ENCODE data around the gene ANKLE1.

Gene ANKLE1

DNA sequence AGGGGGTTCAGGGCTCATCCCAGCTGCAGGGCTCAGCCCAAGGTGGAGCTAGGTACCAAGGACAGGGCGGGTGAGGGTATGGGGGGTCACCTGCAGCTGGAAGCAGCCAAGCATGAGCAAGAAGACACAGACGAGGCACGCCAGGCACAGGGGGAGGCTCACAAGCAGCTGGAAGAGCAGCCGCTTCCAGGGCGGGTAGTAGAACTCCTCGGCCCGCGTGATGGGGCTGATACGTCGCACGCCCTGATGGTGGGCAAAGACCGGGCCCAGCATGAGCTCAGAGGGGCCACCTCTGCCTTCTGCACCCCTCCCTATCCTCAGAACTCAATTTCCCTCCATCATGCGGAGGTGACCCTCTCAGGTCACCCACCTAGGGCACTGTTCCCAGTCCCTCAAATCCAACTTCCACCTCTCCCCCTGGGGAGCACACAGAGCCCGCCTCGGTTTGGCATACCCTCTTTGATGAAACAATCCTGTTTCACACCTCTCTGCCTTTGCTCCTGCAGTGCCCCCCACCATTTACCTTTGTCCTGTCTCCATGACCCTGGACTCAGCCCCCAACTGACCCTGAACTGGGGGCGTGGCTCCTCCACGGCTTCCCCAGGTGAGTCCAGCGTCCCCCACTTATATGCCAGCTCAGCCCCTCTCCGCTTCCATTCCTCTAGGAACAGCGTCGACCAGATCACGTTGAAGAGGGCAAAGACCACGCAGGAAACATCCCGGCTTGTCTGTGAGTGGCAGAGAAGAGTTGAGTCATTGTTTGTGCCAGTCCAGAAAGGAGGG is 48.8 kb downstream of the ANKLE1 start:
- peaks cover 17% of the 10 kb centered on the region for H3K4me1 ChIP-seq (ENCODE audit: insufficient read depth, insufficient read length)
- peaks cover 36% of the 10 kb centered on the region for H3K36me3 ChIP-seq (ENCODE audit: insufficient read depth, insufficient read length, low read length)

DNA sequence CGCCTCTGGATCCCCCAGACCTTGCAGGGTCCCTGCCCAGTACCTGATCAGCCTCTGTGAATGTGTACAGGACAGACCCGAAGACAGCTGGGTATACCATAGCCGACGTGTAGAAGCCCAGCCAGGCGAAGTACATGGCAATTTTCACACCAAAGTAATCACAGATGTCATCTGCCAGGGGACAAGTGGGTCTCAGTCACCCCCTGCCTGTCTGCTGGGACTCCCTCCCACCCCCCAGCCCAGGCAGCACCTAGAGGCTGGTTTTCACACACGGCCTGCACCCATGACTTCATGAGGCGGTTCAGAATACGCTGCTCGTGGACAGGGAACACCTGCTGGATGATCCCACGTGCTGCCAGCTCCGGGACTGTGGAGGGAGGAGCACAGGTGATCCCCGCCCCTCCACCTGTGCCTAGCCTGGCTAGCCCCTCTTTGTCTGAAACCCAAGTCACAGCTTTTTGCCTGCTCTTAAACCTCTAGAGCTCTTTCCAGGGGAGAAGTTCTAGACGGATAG is 49.4 kb downstream of the ANKLE1 start:
- Histone ChIP-seq H3K36me3 (ENCODE audit: insufficient read depth, insufficient read length, low read length) (peaks cover 35% of the 10 kb centered on the region), H3K4me3 (ENCODE audit: insufficient read length, low read depth) (no peak overlapping the region), H3K9me3 (ENCODE audit: insufficient read depth, low read length) (peaks cover 5% of the 10 kb centered on the region; the same call in 1 of the 2 replicates), H3K9ac (ENCODE audit: insufficient read length, low read depth) (no peak overlapping the region), H3K4me1 (ENCODE audit: insufficient read depth, insufficient read length) (peaks cover 17% of the 10 kb centered on the region), H3K27me3 (ENCODE audit: insufficient read depth, insufficient read length) (no peaks in the 10 kb centered on the region)
- TF ChIP-seq YY1 (IDR thresholded peaks at IDR 0.05; ENCODE audit: insufficient read depth, insufficient read length), result no peak
- no peak for TF ChIP-seq SUZ12 (IDR thresholded peaks at IDR 0.05; ENCODE audit: extremely low read depth, insufficient read depth, insufficient read length)
- no peak for TF ChIP-seq ZNF274 (IDR thresholded peaks at IDR 0.05; ENCODE audit: low read depth, low read length)
- no peak for DNase-seq (ENCODE audit: low read depth, low spot score)

More for the DNA sequence above, 48.8 kb downstream of the ANKLE1 start:
- TF ChIP-seq SUZ12 (IDR thresholded peaks at IDR 0.05; ENCODE audit: extremely low read depth, insufficient read depth, insufficient read length) (no peak), ZNF274 (IDR thresholded peaks at IDR 0.05; ENCODE audit: low read depth, low read length) (no peak), YY1 (IDR thresholded peaks at IDR 0.05; ENCODE audit: insufficient read depth, insufficient read length) (no peak)
- H3K9ac ChIP-seq (ENCODE audit: insufficient read length, low read depth), result no peak overlapping the region
- H3K9me3 ChIP-seq (ENCODE audit: insufficient read depth, low read length), result peaks cover 5% of the 10 kb centered on the region; the same call in 1 of the 2 replicates
- DNase-seq (ENCODE audit: low read depth, low spot score), result no peak
- no peaks in the 10 kb centered on the region for H3K27me3 ChIP-seq (ENCODE audit: insufficient read depth, insufficient read length)
- no peak overlapping the region for H3K4me3 ChIP-seq (ENCODE audit: insufficient read length, low read depth)

DNA sequence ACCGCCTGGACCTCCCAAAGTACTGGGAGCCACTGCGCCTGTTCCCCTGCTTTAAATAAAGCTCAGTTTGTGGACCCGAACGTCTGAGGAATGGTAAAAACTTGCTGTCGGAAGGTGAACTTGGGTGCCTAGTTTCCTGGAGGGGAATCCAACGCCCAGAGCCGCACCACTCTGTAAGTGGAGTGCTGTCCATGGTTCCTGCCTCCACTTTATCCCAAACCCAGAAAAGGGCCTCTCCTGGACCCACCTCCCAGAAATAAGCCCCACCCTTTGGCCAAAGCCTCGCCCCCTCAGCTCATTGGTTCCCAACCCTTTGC is 50.6 kb downstream of the ANKLE1 start:
- TF ChIP-seq SUZ12 (IDR thresholded peaks at IDR 0.05; ENCODE audit: extremely low read depth, insufficient read depth, insufficient read length) (no peak), YY1 (IDR thresholded peaks at IDR 0.05; ENCODE audit: insufficient read depth, insufficient read length) (no peak), ZNF274 (IDR thresholded peaks at IDR 0.05; ENCODE audit: low read depth, low read length) (no peak)
- peaks cover 35% of the 10 kb centered on the region for H3K36me3 ChIP-seq (ENCODE audit: insufficient read depth, insufficient read length, low read length)
- no peak overlapping the region for H3K9ac ChIP-seq (ENCODE audit: insufficient read length, low read depth)
- peaks cover 15% of the 10 kb centered on the region for H3K4me1 ChIP-seq (ENCODE audit: insufficient read depth, insufficient read length)
- no peak for DNase-seq (ENCODE audit: low read depth, low spot score)
- no peaks in the 10 kb centered on the region for H3K27me3 ChIP-seq (ENCODE audit: insufficient read depth, insufficient read length)
- no peak overlapping the region for H3K4me3 ChIP-seq (ENCODE audit: insufficient read length, low read depth)
- H3K9me3 ChIP-seq (ENCODE audit: insufficient read depth, low read length), result peaks cover 5% of the 10 kb centered on the region; the same call in 1 of the 2 replicates

DNA sequence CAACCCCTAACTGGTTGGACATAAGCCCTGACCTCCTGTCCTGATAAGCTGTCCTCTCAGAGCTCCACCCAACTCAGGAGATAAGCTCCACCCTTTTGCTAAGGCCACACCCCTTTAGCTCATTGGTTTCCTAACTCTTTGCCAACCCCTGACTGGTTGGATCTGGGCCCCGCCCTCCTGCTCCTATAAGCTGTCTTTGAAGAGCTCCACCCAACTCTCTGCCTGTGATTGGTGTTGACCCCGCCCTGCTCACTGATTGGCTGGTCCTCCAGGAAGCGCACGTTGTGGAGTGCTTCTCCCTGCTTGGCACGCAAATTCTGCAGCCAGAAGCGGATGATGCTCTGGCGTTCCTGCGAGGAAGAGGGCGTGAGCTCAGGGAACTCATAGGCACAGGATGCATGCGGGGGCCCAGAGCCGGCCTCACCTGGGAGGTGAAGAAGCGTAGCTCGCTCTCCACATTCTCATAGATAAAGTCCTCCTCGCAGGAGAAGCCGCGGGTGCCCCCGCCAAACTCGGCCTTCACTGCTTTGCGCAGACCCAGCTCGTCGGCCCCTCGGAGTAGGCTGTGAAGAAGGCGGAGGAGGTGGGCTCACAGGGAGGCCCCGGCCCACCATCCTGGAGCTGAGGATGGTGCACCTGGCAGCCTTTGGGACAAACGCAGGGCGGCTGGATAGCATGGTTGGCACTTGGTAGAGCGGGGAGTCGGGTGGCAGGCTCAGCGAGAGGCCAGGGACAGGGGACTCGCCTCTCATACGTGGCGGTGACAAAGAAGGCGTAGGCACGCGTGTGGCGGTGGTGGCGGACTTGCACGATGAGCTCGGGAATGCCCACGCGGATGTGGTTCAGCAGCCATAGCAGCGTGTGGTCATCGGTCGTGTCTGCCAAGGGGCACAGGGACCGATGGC is 51.2 kb downstream of the ANKLE1 start:
- Histone ChIP-seq H3K4me3 (ENCODE audit: insufficient read length, low read depth) (no peak overlapping the region), H3K4me1 (ENCODE audit: insufficient read depth, insufficient read length) (peaks cover 13% of the 10 kb centered on the region), H3K36me3 (ENCODE audit: insufficient read depth, insufficient read length, low read length) (peaks cover 35% of the 10 kb centered on the region), H3K9ac (ENCODE audit: insufficient read length, low read depth) (peak overlapping the region; percentile 89), H3K27me3 (ENCODE audit: insufficient read depth, insufficient read length) (no peaks in the 10 kb centered on the region), H3K9me3 (ENCODE audit: insufficient read depth, low read length) (peaks cover 5% of the 10 kb centered on the region; the same call in 1 of the 2 replicates)
- TF ChIP-seq SUZ12 (IDR thresholded peaks at IDR 0.05; ENCODE audit: extremely low read depth, insufficient read depth, insufficient read length) (no peak), YY1 (IDR thresholded peaks at IDR 0.05; ENCODE audit: insufficient read depth, insufficient read length) (no peak), ZNF274 (IDR thresholded peaks at IDR 0.05; ENCODE audit: low read depth, low read length) (no peak)
- DNase-seq (ENCODE audit: low read depth, low spot score), result no peak

DNA sequence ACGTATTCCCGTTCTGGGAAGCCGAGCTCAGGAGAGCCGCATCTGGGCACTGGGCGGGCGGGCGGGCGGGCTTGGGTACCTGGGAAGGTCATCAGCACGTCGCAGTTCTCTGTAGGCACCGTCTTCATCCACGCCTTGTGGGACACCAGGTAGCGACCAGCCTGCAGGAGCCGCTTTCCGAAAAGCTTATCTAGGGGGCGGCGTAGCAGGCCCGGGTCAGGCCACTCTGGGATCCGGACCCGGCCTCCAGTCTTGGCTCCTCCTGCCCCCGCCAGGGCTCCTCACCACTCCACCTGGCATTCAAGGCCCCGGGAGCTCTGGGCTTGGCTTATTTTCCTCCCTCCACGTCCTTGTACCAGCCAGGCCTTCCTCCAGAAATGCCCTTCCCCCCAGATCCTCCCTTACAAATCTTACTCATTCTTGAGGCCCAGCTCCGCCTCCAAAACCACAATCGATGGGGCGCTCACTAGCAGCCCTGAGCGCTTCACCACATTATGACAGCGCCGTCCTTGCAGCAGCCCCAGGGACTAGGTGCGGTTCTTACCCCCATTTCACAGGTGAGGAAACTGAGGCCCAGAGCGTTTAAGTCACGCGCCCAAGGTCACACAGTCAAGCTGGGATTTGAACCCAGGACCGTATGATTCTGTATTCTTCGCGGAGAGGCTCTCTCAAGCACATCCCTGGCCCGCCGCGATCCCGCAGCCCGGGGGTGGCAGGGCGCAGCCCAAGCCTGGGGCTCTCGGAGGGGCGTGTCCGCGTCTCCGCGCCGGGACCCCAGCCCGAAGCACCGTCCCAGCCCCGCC is 52.1 kb downstream of the ANKLE1 start:
- peaks cover 44% of the 10 kb centered on the region for H3K36me3 ChIP-seq (ENCODE audit: insufficient read depth, insufficient read length, low read length)
- H3K4me1 ChIP-seq (ENCODE audit: insufficient read depth, insufficient read length), result peaks cover 21% of the 10 kb centered on the region
- DNase-seq (ENCODE audit: low read depth, low spot score), result no peak
- peak overlapping the region; percentile 89 for H3K9ac ChIP-seq (ENCODE audit: insufficient read length, low read depth)
- peak overlapping the region; percentile 79 for H3K4me3 ChIP-seq (ENCODE audit: insufficient read length, low read depth)
- peaks cover 5% of the 10 kb centered on the region; the same call in 1 of the 2 replicates for H3K9me3 ChIP-seq (ENCODE audit: insufficient read depth, low read length)
- TF ChIP-seq ZNF274 (IDR thresholded peaks at IDR 0.05; ENCODE audit: low read depth, low read length) (no peak), SUZ12 (IDR thresholded peaks at IDR 0.05; ENCODE audit: extremely low read depth, insufficient read depth, insufficient read length) (no peak), YY1 (IDR thresholded peaks at IDR 0.05; ENCODE audit: insufficient read depth, insufficient read length) (no peak)
- no peaks in the 10 kb centered on the region for H3K27me3 ChIP-seq (ENCODE audit: insufficient read depth, insufficient read length)

Data from NT2/D1 (cell line).